Measurements from ENCODE around the gene LALBA.
"Not testable (repeated sequence)": the region's sequence is repeated elsewhere in the genome, so short reads cannot be mapped to it uniquely, and the experiment has no call there.

Gene LALBA

DNA sequence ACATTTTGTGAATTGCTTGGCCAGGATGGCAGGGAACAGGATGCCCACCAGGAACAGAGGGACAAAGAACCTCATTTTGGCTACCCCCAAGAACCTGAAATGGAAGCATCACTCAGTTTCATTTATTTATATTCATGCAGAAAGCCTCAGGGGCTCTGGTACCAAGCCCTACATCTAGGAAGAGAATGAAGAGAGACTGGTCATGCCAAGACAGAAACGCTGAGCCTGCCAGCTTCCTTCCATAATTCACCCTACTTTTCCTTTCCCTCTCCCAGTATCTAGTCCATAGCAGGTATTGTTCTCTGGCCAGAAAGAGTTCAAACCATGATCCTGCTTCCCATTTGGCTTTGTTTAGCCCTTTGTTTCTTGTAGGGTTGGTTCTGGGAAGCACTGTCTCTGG is at the start of gene LALBA:
LALBA (minus strand) TSS at position 101 of the 400 bp plus-strand sequence; CDS start at position 75, 26 bp downstream.
- DNase-seq (ENCODE audit: low read depth, low spot score), result no peak

DNA sequence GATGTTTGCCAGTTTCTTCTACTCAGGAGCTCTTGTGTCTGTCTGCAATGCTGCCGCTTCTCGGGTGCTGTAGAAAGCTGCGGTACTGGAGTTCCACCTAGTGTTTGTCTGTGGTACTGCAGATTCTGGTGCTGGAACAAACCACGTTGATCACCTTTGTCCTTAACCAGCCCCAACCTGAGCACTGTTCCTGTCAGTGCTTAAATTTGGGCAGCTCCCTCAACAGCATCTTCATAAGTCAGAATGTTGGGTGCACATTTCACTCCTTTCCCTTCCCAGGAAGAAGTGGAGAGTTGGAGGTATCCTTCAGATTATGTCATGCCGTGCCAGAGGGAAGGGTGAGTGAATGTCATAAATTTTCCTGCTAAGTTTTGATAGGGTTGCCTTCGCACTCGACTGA is 48.7 kb upstream of the LALBA start:
- peak; percentile 31 for DNase-seq (ENCODE audit: low read depth, low spot score)

GRCh38 chr12:48615681-48616080 is 45.8 kb upstream of the LALBA start:
- no peak for DNase-seq (ENCODE audit: low read depth, low spot score)

- no peak for DNase-seq (ENCODE audit: low read depth, low spot score)
These were observed 43.5 kb upstream of the LALBA start for GRCh38 chr12:48613321-48613720.

- DNase-seq (ENCODE audit: low read depth, low spot score), result no peak
These were observed 32.5 kb upstream of the LALBA start for GRCh38 chr12:48602192-48602989.

- no peak for DNase-seq (ENCODE audit: low read depth, low spot score)
These were observed 31.3 kb upstream of the LALBA start for GRCh38 chr12:48601013-48601756.

DNA sequence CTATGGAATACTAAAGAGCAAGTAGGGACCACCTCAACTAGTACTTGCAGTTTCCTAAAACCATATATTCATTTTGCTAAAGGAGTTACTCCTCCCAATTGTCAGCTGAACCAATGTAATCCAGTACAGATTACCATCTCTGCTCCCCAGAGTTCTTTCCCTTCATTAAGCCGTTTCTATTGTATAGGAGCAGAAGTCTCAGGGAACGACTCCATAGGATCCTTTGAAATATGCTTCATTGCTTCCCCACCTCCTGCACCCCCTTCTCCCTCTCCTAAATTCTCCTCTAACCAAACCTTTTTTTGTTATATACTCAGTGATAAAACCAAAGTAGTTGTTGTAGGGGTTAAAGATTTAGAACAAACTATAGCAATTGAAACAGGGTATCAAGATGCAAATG is 30.7 kb upstream of the LALBA start:
- no peak for DNase-seq (ENCODE audit: low read depth, low spot score)

DNA sequence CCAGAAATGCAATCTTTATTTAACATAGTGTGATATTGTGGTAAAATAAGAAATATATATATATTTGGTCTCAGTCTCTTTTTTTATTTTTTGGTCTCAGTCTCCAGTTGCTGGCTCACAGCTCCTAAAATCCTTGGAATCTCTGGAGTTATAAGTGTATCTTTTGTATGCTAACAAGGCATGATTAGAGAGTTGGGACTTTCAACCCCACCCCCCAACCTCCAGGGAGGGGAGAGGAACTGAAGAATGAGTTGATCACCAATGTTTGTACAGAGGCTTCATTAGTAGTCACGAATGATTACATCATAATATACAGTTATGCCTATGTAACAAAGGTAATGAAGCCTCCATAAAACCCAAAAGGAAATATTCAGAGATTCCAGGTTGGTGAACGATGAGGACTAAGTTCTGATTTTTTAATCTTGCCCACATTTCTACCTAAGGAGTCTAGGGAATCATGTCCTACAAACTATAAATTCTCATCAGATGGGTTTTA is 22.8 kb upstream of the LALBA start:
- no peak for DNase-seq (ENCODE audit: low read depth, low spot score)

DNA sequence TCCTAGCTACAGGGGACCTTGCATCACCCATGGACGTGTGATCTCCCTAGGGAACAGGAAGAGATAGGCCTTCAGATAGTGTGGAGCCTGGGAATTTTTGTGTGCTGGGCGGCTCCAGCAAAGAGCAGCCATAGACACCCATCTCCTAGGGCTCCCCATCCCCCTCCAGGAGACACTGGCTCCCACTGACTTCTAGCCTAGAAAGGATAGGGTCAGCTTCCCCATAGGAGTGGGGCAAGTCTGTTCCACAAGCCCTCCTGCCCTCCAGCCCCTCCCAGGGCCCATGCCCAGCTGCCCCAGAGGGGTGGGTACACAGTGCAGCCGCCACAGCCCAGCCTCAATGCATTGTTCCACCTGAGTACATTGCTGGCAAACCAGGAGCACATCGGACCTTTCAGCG is 16.5 kb upstream of the LALBA start:
- DNase-seq (ENCODE audit: low read depth, low spot score), result no peak

- DNase-seq (ENCODE audit: low read depth, low spot score), result no peak
These were observed 13.9 kb upstream of the LALBA start for GRCh38 chr12:48583728-48584127.

DNA sequence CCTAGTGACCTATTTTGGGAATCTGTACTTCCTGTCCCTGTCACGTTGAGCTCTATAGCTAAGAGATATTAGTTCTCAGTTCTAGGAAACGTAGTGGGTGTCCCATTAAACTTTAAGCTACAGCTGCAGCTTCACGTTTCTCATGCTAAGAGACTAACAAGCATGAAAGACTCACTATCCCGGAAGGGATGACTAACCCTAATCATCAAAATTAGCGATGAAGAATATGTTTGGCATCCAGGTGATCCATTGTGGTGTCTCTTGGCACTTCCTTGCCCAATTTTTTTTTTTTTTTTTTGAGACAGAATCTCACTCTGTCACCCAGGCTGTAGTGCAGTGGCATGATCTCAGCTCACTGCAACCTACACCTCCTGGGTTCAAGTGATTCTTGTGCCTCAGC is 11.0 kb upstream of the LALBA start:
- DNase-seq (ENCODE audit: low read depth, low spot score), result no peak

DNA sequence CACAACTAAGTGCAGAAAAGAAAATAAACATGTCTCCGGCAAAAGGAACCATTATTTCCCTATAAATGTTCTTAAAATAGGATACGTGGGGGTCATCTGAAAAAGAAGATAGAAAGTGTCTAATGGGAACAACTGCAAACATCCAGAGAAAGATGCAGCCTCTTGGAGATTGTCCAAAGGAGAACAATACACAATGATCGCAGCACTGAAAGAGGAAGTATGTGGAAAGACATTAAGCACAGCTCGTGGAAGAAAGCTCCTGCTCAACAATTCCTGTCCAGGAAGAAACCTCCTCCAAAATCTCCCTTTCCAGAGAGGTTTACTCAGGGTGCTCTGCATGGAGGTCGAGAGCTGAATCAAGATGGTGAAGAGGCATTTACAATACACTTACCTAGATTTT is 2.5 kb upstream of the LALBA start:
- no peak for DNase-seq (ENCODE audit: low read depth, low spot score)

DNA sequence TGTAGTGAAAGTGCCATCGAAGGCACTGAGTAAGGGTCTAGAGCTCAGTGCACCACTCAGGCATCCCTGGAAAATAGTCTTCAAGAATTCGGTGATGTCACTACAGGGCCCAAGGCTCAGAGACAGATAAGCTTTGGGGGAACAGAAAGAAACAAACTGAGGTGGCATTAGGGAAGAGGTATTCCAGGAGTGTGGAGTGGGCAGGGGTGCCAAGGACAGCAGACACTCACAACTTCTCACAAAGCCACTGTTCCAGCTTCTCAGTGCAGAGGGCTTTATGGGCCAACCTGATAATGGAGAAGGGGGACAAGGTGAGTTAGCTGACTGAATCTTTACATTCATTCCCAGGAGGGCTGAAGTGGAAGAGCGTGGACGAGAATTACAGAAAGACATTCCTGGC is 2.1 kb downstream of the LALBA start:
- DNase-seq (ENCODE audit: low read depth, low spot score), result no peak

GRCh38 chr12:48557919-48558318 is 11.9 kb downstream of the LALBA start:
- DNase-seq (ENCODE audit: low read depth, low spot score), result no peak

DNA sequence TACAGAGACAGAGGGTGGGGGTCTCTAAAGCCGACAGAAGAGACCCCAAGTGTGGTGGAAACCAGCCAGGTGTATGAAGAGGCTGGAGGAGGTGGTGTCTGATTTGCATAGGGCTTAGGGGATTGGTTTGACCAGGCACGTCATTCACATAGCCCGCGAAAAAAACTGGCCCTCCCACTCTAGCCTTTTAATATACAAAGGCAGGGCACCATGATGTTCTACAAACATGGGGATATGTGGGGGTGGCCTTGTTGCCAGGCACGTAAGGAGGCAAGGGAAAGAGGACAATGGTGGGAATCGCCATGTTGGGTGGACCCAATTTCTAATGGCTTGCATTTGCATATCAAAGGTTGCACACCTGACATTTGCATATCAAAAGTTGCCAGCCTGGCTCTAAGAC is 13.2 kb downstream of the LALBA start:
- DNase-seq (ENCODE audit: low read depth, low spot score), result no peak

DNA sequence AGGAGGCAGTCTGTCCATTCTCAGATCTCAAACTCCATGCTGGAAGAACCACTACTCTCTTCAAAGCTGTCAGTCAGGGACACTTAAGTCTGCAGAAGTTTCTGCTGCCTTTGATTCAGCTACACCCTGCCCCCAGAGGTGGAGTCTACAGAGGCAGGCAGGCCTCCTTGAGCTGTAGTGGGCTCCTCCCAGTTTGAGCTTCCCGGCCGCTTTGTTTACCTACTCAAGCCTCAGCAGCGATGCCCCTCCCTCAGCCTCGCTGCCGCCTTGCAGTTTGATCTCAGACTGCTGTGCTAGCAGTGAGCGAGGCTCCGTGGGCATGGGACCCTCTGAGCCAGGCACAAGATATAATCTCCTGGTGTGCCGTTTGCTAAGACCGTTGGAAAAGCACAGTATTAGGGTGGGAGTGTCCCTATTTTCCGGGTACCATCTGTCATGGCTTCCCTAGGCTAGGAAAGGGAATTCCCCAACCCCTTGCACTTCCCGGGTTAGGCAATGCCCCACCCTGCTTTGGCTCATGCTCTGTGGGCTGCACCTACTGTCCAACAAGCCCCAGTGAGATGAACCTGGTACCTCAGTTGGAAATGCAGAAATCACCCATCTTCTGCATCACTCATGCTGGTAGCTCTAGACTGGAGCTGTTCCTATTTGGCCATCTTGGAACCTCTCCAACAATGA is 16.0 kb downstream of the LALBA start:
- not testable (repeated sequence) for DNase-seq (ENCODE audit: low read depth, low spot score)

GRCh38 chr12:48551636-48552035 is 18.2 kb downstream of the LALBA start:
- DNase-seq (ENCODE audit: low read depth, low spot score), result not testable (repeated sequence)

DNA sequence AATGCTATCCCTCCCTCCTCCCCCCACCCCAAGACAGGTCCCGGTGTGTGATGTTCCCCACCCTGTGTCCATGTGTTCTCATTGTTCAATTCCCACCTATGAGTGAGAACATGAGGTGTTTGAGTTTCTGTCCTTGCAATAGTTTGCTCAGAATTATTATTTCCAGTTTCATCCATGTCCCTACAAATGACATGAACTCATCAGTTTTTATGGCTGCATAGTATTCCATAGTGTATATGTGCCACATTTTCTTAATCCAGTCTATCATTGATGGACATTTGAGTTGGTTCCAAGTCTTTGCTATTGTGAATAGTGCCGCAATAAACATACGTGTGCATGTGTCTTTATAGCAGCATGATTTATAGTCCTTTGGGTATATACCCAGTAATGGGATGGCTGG is 22.8 kb downstream of the LALBA start:
- DNase-seq (ENCODE audit: low read depth, low spot score), result not testable (repeated sequence)

GRCh38 chr12:48545833-48546469 is 23.9 kb downstream of the LALBA start:
- DNase-seq (ENCODE audit: low read depth, low spot score), result no peak

DNA sequence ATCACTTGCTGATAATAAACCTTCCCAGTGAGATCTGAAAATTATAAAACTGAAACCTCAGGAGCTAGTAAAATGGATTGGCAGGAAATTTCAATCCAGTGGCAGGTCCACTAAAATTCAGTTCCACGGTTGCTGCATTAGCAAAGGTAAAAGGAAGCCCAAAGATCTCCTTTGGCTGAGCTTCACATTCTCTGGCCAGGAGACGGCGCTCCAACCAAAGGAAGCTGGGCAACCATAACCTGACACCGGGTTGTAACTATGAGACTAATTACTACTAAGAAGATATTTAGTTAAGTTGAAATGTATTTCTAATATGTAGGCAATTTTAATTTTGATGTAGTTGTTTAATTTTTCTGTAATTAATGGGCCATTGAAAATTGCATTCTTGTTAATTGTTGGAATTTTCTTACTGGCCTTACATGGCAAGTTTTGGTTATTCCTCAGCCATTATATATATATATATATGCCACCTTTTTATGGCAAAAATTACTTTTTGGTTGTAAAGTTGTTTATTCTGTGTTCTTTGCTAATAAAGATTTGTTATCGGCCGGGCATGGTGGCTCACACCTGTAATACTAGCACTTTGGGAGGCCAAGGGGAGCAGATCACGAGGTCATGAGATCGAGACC is 27.4 kb downstream of the LALBA start:
- DNase-seq (ENCODE audit: low read depth, low spot score), result no peak

DNA sequence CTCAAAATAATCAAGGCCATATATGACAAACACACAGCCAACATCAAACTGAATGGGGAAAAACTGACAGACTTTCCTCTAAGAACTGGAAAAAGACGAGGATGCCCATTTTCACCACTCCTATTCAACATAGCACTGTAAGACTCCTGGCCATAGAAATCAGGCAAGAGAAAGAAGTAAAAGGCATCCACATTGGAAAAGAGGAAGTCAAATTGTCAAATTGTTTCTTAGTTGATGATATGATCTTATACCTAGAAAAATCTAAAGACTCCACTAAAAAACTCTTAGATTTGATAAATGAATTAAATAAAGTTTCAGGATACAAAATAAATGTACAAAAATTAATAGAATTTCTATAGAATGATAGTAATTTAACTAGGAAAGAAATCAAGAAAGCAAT is 33.2 kb downstream of the LALBA start:
- DNase-seq (ENCODE audit: low read depth, low spot score), result no peak

All from smooth muscle cell of the brain vasculature (primary cell).